Stimulated activated CD8-positive, alpha-beta memory T cell treated with anti-CD3 and anti-CD28 coated beads, Interleukin-4, amount 100 ng/mL, for 48 hours (primary cell): ENCODE results near the gene REPIN1.
A peak's percentile ranks its signal among the peaks of the same experiment; 100 is the strongest.

Experiments used
- DNase-seq: peaks from one replicate; pipeline ENCODE4 v3.0.0-alpha.2; 2020

The REPIN1 gene

DNA sequence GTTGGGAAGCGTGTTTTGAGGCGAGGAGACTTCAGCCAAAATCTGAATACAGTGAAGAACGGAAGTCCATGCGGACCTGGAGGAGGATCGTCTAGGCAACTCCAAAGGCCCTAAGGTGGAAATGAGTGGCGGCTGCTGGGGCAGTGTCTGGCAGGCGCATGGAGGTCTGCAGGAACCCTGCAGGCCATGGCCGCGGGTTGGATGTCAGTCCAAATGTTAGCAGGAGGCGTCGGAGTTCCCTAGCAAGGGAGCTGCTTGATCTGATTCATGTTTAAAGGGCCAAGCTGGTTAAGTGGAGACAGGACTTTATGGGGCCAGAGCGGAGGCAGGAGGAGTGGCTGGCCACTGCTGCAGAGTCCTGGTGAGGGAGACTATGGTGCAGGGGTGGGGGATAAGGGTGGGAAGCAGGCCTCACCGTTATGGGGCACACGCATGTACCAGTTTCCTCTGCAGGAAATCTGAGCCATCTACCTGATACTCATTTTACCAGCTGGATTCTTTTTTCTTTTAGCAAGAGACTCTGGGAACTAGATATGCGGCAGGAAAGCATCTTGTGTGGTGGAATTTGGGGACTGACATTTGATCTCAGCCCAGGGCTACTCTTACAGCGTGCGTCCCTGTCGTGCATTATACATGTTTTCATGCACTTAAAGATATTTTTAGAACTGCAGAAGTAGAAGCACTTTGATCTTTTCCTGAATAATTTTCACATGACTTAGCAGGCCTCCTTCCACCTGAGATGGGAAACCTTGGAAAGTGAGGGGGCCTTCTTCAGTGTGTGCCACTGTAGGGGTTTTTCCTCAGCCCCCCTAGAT is 6.6 kb upstream of the REPIN1 start:
- DNase-seq: no peak

DNA sequence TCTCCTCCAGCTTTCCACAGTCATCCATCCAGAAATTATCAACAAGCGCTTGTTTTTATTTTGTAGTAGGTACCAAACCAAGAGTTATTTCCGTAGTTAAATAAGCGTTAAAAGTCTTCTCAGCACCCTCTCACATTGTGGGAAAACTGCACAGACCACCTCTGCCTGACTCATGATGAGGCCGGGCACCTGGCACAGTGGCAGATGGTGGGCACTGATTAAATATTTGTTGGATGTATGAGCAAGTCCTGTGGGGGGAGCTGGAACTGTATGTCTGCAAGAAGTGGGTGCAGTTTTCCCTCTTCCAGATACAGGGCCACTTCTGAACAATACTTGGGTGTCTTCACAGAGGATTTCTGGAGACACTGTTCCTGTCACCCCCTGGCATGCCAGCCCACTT is 5.3 kb upstream of the REPIN1 start:
- DNase-seq: no peak

DNA sequence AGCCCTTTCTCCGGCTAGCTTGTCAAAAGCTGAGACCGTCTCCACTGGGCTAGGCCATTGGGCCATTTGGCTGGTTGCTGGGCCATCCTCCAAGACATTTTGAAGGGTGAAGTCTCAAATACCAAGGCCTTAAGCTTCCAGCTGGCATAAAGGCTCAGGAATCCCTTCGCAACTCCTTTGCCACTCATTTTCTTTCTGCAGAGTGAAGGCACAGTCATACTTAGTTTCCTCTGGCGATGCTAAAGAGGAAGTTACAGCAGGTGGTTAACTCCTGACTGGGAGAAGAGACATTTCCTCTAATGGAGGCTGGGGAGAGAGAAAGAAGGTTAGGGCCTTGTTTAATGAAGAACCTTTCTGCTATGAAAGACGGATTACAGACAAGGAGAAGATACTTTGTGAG is 4.8 kb upstream of the REPIN1 start:
- no peak for DNase-seq

DNA sequence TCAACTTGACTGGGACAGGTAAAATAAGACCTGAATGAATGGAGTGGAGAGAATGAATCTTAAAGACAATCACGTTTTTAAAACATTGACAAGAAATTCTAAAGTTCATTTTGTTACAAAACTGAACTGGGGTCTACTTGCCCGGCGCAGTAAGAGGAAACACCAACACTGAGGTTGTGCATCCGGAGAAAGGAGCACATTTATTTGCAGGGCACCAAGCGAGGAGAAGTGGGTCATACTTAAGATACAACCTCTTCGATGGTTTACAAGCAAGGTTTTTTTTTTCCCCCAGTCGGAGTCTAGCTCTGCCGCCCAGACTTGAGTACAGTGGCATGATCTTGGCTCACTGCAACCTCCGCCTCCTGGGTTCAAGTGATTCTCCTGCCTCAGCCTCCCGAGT is 3.4 kb upstream of the REPIN1 start:
- no peak for DNase-seq

DNA sequence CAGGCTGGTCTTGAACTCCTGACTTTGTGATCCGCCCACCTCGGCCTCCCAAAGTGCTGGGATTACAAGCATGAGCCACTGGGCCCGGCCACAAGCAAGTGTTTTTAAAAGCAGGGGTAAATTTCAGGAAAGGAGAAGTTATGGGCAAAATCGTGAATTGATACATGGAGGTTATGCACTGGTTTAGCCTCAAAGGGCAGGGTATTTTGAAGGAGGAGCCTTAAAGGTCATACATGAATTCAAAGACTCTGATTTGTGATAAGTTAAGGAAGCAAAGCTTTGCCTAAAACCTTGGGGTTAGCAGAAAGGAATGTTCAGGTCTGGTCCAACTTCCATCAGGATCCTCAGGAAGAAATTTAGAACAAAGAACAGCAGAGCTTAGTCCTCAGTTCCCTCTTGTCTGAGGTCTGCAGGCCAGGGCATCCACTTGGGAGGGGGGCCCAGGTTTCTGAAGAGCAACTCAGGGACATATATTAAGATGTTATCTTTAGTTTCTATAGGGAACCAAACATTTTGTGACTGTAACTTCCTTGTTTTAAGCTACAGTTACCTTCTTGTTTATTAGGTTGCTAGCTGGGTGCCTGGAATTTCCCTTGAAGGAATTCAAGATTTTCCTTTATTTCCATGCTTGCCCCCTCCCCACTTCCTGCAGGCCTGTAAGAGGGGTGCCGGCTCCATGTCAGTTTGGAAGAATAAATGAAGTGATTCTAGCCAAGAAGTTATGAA is 2.8 kb upstream of the REPIN1 start:
- no peak for DNase-seq

DNA sequence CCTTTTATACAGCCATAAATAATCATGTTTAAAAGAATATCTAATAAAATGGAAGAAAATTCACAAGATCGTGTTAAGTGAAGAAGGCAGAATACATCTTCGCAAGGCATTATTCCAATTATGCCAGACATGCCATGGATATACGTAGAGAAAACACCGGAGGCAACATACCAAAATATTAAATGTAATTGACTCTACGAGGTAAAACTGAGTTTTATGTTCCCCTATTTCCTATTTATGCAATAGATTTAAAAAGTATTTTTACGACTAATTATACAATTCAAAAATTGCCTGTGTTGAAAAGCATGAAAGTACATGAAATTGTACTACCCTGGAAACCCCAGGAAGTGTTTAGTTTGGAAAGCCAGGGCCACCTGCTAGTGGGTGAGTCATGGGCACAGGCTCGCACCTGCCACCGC is 936 bp upstream of the REPIN1 start:
- no peak for DNase-seq

DNA sequence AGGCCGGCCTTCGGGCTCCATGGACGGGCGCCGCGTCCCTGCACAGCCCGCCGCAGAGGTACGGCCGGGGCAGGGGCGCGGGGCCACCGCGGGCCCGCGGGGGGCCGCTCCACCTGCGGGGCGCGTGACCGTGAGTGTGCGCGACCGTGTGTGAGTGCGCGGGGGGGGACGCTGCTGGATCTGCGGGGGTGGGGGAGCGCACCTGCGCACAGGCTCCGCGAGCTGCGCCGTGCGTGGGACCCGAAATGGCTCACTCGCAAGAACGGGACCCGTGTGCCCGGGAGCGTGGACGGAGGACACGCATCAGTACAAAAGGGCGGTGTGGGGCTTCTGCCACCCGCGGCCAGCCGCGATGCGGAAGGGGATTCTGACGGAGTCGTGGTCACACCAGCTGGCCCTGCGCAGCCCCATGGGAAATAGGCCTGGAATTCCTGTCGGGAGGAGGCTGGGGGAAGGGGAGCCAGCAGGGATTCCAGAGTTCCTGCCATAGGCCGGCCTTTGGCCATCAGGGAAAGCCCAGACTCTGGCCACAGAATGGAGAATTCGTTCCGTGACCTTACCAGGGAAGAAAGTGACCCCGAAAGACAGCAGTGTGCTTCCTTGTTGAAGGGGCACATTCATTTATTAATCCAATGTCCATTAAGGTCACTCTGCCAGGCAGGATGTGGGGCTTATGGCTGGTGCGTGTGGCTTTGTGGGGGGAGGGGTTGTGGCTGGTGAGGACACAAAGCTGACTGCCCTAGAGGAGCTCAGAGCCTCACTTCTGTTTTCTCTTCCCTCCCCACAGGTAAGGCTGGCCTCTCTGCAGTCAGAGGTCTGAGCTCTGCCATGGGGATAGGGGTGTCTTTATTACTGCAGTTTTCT is 494 bp downstream of the REPIN1 start:
- DNase-seq: peak; percentile 58

DNA sequence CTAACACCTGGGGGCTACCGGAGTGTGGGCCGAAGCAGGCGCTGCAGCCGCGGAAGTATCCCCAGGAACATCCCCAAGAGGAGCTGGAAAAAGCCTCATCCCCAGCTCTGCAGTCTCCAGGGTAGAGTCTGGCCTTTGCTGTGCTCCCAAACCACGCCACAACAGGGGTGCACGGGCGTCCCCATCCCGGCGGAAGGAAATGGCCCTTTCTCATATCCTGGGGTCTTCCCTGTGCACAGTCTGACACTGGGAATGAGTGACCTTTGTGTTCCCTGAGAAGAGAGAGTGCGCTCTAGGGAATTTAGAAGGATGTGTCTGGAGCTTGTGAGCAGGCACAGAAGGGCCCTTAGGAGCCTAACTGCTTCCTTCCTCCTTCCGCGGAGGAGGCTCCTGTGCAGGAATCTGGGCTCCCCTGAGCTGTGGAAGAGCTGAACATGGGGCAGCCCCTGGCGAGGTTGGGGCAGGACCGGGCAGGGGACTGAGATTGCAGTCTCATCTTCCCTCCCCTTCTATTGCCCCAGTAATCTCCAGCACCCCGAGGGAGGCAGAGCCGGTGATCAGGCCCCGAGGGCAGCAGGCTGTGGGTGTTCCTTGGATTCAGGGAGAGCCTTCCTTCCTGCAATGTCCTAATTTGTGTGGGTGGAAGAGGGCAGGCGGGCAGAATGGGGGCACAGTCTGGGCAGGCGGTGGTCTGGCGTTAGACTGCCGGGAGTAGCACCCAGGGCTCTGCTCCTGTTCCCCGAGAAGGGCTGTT is 1.3 kb downstream of the REPIN1 start:
- no peak for DNase-seq

DNA sequence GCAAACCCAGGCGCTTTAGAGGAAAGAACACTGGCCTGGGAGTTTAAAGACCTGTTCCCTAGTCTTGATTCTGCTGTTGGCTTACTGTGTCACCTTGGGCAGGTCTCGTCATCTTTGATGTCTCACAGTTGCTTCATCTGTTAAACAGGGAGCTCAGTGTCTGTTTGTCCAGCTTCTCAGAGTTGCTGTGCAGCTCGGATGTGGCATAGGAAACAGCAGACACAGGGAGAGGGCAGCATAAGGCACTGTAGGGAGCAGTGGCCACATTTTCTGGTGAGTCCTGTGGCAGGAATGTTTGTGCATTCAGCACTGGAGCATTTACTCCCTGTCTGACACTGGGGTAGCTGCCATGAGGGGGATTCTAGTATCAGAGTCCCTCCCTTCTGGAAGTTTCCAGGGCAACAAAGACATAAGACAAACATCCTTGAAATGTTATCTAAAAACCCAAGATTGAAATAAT is 2.0 kb downstream of the REPIN1 start:
- DNase-seq: no peak

DNA sequence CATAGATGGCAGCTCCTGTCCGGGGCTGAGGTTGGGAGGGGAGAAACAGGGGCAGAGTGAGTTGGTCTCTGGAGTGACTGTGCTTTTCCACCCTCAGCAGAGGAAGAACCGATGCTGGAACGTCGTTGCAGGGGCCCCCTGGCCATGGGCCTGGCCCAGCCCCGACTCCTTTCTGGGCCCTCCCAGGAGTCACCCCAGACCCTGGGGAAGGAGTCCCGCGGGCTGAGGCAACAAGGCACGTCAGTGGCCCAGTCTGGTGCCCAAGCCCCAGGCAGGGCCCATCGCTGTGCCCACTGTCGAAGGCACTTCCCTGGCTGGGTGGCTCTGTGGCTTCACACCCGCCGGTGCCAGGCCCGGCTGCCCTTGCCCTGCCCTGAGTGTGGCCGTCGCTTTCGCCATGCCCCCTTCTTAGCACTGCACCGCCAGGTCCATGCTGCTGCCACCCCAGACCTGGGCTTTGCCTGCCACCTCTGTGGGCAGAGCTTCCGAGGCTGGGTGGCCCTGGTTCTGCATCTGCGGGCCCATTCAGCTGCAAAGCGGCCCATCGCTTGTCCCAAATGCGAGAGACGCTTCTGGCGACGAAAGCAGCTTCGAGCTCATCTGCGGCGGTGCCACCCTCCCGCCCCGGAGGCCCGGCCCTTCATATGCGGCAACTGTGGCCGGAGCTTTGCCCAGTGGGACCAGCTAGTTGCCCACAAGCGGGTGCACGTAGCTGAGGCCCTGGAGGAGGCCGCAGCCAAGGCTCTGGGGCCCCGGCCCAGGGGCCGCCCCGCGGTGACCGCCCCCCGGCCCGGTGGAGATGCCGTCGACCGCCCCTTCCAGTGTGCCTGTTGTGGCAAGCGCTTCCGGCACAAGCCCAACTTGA is 2.7 kb downstream of the REPIN1 start:
- peak; percentile 17 for DNase-seq

DNA sequence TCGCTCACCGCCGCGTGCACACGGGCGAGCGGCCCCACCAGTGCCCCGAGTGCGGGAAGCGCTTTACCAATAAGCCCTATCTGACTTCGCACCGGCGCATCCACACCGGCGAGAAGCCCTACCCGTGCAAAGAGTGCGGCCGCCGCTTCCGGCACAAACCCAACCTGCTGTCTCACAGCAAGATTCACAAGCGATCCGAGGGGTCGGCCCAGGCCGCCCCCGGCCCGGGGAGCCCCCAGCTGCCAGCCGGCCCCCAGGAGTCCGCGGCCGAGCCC is 3.3 kb downstream of the REPIN1 start:
- DNase-seq: no peak

DNA sequence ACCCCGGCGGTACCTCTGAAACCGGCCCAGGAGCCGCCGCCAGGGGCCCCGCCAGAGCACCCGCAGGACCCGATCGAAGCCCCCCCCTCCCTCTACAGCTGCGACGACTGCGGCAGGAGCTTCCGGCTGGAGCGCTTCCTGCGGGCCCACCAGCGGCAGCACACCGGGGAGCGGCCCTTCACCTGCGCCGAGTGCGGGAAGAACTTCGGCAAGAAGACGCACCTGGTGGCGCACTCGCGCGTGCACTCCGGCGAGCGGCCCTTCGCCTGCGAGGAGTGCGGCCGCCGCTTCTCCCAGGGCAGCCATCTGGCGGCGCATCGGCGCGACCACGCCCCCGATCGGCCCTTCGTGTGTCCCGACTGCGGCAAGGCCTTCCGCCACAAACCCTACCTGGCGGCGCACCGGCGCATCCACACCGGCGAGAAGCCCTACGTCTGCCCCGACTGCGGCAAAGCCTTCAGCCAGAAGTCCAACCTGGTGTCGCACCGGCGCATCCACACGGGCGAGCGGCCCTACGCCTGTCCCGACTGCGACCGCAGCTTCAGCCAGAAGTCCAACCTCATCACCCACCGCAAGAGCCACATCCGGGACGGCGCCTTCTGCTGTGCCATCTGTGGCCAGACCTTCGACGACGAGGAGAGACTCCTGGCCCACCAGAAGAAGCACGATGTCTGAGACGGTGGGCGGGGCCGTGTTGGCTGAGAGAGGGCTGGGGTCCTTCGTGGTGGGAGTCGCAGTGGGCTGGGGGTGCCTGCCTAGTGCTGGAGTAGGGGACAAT is 3.8 kb downstream of the REPIN1 start:
- peak; percentile 20 for DNase-seq

DNA sequence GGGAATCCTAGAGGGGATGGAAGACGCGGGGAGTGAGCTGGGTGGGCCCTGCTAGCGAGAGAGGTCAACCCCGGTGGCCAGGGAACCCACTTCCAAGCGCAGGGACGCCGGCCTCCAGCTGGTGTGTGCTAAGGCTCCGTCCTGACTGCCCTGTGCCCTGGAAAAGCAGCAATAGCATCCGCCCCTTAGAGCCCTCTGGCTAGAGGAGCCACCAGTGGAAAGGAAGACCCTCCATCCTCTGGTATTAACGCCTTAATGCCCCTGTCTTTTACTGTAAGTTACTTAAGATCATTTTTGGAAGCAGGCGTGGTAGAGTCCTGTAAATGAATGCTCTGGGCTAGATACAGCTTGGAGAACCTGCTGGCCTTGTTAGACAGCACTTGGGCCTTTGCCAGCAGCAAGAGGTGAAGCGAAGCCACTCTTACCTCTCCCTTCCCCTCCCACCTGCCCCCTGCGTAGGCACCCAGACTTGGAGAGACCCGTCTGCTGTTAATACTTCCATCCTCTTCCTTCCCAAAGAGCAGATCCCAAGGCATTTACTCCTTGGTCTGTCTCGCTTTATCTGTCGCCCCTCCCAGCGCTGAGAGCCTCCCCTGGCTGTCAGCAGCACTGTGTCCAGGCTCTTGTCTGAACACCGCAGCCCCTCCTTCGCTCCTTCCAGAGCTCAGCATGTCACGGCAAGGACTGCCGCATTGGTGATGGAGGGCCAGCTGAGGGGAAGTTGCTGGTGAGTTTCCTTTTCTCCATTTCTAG is 4.6 kb downstream of the REPIN1 start:
- peak; percentile 22 for DNase-seq

DNA sequence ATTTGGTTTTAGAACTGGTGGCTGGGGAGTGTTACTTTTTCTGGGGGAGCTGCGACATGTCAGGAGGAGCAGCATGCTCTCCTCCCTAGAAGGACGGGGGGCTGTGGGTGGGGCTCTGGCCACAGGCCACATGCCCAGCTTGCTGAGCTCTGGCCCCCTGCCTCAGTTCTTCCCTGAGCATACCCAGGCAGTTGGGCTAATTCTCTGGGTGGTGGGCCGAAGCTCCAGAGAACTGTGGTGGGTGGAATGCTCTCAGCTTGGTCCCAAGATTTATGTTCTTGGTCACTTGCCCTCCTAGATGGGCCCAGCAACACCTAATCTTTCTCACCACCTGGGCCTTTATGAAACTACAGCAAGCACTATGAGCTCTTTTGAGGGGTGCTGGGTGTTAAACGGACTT is 5.4 kb downstream of the REPIN1 start:
- no peak for DNase-seq

DNA sequence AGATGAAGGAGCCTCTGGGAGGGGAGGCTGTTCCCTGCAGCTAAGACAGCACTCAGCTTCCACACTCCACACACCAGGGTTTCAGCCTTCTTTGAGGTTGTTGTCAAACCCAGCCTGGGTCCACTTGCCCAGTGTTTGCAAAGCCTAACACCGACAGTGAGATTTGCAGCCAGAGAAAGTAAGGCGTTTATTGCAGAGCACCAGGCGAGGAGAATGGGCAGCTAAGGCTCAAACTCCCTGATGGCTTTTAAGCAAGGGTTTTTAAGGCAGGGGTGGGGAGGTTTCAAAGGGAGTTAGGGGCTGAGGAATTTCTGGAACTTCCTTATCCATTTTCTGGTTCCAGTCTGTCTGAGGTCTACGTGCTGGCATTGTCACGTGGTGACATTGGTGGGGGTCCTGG is 5.8 kb downstream of the REPIN1 start:
- DNase-seq: no peak

DNA sequence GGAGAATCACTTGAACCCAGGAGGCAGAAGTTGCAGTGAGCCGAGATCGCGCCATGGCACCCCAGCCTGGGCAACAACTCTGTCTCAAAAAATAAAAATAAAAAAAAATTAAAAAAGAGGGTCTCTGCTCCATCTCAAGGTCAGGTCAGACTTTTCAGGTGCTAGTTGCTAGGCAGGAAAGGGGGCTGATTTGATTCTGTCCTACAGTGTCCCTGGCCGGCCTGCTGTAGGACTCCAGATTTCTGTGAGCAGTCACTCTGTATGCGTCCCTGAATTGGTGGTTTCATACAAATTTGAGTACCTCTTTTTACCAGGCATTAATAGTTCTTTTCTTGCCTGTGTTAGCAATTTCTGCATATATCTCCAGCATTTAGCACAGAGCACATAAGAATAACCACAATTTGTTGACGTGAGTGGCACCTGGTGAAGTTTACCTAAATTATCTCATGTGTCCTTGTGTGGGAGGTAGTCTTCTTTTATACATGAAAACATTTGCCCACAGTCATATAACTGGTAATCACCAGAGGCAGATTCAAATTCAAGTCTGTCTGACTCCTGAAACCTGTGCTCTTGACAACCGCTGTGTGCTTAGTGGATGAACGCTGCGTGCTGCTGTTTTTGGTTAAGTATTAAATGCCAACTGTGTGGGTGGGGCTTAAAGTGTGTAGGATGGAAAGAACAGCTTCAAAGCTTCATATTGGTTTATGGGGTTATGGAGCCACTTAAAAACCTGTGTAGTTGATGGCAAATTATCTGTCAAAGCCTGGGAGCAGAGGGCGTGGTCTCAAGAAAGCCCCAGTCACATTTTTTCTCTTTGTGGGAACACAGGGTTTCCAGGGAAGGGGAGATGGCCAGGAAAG is 7.3 kb downstream of the REPIN1 start:
- DNase-seq: peak; percentile 57

DNA sequence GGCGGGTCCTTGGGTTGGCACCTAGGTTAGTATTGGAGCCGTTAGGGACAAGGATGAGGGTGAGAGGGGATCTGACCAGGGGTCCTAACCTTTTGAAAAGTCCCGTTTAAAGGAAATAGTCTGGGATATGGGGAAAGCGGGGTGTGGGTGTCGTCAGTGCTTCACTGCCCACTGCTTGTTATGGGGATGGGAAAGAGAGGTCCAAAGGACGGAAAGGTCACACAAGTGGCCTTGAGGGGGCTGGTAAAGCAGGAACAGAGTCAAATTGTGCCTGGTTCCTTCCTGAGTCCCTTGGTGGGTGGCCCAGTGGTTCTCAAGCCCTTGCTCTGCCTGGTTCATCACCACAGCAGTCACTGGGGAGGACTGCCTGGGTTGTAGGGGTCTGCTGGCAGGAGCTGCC is 7.9 kb downstream of the REPIN1 start:
- DNase-seq: no peak

DNA sequence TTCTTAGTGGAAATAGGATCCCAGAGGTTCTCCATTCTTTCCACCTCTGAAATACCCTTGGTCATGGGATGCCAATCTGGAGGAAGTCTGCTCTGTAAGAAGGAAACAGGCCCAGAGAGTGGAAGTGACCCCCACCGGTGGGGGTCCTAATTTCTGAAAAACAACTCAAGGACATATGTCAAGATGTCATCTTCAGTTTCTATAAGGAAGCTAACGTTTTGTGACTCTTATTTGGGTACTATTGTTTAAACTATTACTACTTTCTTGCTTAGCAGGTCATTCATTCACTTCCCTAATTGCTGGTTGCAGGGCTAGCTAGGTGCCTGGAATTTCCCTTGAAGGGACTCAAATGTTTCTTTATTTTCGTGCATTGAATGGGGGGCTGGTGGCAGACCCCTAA is 8.6 kb downstream of the REPIN1 start:
- no peak for DNase-seq

DNA sequence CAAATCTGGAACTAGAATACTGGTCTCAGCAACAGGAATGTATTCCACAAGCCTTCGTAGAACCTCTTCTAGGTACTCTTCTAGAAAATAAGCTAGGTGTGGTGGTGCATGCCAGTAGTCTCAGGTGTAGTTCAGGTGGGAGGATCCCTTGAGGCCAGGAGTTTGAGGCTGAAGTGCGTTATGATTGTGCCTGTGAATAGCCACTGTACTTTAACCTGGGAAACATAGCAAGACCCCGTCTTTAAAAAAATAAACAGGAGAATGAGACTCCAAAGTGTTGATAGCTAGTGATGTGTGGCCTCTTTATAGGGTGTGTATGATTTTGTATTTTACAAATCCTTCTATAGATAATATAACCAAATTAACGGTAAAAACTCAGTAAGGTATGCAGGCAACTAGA is 9.0 kb downstream of the REPIN1 start:
- DNase-seq: no peak
